Adipocyte (in vitro differentiated cells): ENCODE measurements around the gene TMPRSS9.

Experiments
- DNase-seq: peaks from one replicate; pipeline ENCODE4 v3.0.0-alpha.2; 2015; ENCODE audit warnings: low read depth
- H3K27me3 ChIP-seq: replicated peaks from 2 replicates; pipeline ENCODE4 v1.7.0; 2013; ENCODE audit warnings: mild to moderate bottlenecking, low read length, moderate library complexity; ENCODE audit not compliant: control insufficient read depth, insufficient read depth
- H3K36me3 ChIP-seq: 2 replicates; pipeline ENCODE4 v1.7.0; 2013; ENCODE audit warnings: low read length, mild to moderate bottlenecking, moderate library complexity; ENCODE audit not compliant: control insufficient read depth, insufficient read depth, severe bottlenecking
- H3K4me1 ChIP-seq: 2 replicates; pipeline ENCODE4 v1.7.0; 2013; ENCODE audit warnings: mild to moderate bottlenecking, low read length, moderate library complexity; ENCODE audit not compliant: control insufficient read depth, insufficient read depth
- H3K4me3 ChIP-seq: 2 replicates; pipeline ENCODE4 v1.7.0; 2013; ENCODE audit warnings: mild to moderate bottlenecking, low read length, moderate library complexity
- H3K9ac ChIP-seq: 2 replicates; pipeline ENCODE4 v1.7.0; 2013; ENCODE audit warnings: mild to moderate bottlenecking, low read length, moderate library complexity
- H3K9me3 ChIP-seq: 2 replicates; pipeline ENCODE4 v1.7.0; 2013; ENCODE audit warnings: mild to moderate bottlenecking, low read length, moderate library complexity; ENCODE audit not compliant: control insufficient read depth

Gene TMPRSS9

DNA sequence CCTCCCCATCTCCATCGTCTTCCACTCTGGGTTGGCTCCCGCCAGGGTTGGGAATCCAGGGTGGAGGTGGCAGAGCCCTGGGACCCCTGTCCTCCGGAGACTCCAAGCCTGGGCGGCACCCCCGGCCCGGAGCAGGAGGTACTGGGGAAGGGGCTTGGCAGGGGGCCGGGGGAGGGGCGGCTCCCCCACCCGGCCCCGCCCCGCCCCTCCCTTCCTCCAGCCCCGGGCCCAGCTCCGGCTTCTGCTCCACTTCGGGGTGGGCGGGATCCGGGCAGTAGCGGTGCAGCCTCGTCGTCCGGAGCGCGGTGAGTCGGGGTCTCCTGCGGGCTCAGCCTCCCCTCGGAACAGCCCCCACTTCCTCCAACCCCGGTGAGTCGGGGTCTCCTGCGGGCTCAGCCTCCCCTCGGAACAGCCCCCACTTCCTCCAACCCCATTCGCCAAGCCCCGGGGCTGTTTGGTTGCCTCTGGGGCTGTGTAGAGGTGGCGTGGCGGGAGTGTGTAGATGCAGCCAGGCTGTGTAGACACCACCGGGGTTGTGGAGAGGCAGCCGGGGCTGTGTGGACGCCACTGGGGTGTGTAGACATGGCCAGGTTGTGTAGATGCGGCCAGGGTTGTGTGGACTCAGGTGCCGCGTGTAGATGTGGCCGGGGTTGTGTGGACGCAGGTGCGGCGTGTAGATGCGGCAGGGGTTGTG, at the start of gene TMPRSS9:
TMPRSS9 (plus strand) TSS at position 274 of the 694 bp plus-strand sequence. CDS start 29,521 bp downstream, outside the sequence.
- no peak for DNase-seq
- H3K4me1 ChIP-seq, result no peaks in the 10 kb centered on the region
- no peak within 1 kb of the TSS for H3K4me3 ChIP-seq
- H3K9ac ChIP-seq, result no peak within 1 kb of the TSS
- no peaks in the 10 kb centered on the region for H3K36me3 ChIP-seq
- no peaks in the 10 kb centered on the region for H3K9me3 ChIP-seq
- H3K27me3 ChIP-seq, result peaks cover 37% of the 10 kb centered on the region

DNA sequence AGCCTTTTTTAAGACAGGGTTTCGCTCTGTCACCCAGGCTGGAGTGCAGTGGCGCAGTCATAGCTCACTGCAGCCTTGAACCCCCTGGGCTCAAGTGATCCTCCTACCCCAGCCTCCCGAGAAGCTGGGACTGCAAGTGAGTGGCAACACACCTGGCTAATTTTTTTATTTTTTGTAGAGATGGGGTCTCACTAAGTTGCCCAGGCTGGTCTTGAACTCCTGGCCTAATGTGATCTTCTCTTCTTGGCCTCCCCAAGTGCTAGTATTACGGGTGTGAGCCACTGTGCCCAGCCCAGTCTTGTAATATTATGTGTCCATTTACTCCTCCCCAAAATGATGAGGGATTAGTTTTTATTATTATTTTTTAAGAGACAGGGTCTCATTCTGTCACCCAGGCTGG, 49.0 kb upstream of the TMPRSS9 start:
- Histone ChIP-seq H3K9ac (no peak overlapping the region), H3K27me3 (peaks cover 18% of the 10 kb centered on the region), H3K9me3 (peaks cover 8% of the 10 kb centered on the region), H3K36me3 (no peaks in the 10 kb centered on the region), H3K4me1 (peaks cover 4% of the 10 kb centered on the region), H3K4me3 (no peak overlapping the region)
- DNase-seq, result no peak

DNA sequence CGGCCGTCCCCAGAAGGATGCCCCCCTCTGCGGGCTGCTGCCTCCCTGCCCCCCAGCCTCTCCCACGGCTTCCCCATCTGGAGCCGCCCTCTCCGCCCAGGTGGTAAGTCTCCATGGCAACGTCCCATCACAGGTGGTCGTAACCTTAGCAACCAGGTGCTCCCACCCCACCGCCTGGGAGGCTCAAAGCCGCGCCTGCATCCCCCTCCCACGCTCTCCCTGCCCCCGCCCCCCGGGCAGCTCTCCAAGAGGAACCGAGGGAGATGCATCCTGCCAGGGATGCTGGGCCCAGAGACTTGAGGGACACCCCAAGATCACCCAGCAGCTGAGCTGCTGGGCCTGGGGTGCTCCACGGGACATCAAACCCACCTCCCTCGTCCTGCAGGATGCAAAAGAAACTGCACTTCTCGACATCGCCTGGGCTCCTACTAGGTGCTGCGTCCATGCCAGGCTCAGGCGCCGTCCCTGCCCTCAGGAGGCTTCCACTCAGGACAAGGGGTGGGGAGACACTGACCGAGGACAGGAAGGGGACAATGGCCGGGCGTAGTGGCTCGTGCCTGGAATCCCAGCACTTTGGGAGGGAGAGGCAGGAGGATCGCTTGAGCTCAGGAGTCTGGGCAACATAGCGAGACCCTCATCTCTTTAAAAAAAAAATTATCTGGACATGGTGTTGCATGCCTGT, 47.1 kb upstream of the TMPRSS9 start:
- Histone ChIP-seq H3K4me3 (no peak overlapping the region), H3K36me3 (no peaks in the 10 kb centered on the region), H3K9ac (no peak overlapping the region), H3K27me3 (peaks cover 7% of the 10 kb centered on the region), H3K9me3 (peaks cover 8% of the 10 kb centered on the region), H3K4me1 (peaks cover 4% of the 10 kb centered on the region)
- DNase-seq, result no peak

DNA sequence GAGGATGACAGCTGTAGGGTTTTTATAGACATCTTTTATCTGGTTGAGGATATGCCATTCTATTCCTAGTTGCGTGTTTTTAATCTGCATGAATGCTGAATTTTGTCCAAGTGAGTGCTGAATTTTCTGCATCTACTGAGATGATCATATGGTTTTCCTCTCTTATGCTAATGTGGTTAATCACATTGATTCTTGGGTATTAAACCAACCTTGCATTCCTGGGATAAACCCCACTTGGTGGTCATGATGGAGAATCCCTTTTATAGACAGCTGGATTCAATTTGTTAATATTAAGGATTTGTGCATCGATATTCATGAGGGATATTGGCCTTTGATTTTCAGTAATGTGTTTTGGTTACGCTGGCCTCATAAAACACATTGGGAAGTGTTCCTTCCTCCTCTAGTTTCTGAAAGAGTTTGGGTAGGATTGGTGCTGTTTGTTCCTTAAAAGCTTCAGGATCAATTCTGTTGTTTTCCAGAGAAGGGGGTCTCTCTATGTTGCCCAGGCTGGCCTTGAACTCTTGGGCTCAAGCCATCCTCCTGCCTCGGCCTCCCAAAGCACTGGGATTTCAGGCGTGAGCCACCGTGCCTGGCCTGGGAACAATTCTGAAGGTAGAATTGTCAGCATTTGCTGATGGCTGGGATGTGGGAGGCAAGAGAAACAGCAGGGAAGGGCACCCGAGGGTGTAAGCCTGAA, 44.8 kb upstream of the TMPRSS9 start:
- Histone ChIP-seq H3K9me3 (peaks cover 8% of the 10 kb centered on the region), H3K36me3 (no peaks in the 10 kb centered on the region), H3K27me3 (peaks cover 5% of the 10 kb centered on the region), H3K4me3 (no peak overlapping the region), H3K9ac (no peak overlapping the region), H3K4me1 (no peaks in the 10 kb centered on the region)
- no peak for DNase-seq

DNA sequence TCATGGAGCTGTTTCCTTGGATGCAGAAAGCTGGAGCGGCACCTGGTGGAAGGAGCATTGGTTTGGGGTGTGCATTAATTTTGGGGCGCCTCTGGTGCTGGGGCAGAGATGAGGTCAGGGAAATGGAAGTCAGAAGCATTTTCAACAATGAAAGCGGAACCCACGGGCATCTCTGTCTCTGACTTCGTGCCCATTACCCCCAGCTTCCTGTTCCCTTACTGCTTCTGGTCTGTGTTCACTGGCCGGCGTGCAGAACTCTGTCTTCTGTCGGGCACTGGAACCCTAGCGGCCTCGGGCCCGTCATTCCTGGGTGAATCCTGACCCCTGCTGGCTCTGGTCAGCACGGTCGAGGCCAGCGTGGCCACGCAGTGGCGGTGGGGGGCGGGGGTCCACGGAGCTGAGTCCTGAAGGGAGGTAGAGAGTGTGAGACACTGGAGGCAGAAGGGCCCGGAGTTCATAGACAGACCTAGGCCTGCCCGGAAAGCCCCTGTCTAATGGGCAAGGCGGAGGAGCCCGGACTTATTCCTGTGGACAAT, 44.2 kb upstream of the TMPRSS9 start:
- H3K36me3 ChIP-seq, result no peaks in the 10 kb centered on the region

DNA sequence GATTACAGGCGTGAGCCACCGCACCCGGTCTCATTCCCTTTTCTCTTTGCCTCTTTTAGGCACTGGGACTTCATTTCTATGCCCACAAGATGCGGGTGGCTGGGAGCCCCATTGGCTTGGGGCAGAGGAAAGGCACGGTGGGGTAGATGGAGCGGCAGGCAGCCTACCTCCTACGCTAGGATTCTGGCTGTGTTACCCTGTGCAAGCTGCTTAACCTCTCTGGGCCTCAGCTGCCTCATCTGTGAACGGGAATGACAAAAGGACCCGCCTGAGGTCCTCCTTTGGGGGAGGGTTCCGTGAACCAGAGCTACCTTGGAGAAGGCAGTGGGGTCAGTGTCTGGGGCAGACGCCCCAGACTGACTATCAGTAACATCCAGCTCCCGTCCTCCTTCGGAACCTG, 42.8 kb upstream of the TMPRSS9 start:
- Histone ChIP-seq H3K27me3 (peaks cover 4% of the 10 kb centered on the region), H3K9me3 (peaks cover 8% of the 10 kb centered on the region), H3K9ac (no peak overlapping the region), H3K36me3 (no peaks in the 10 kb centered on the region), H3K4me1 (no peaks in the 10 kb centered on the region), H3K4me3 (no peak overlapping the region)
- no peak for DNase-seq

More for the DNA sequence above, 44.2 kb upstream of the TMPRSS9 start:
- H3K9me3 ChIP-seq, result peaks cover 8% of the 10 kb centered on the region
- no peak overlapping the region for H3K4me3 ChIP-seq
- H3K27me3 ChIP-seq, result peaks cover 5% of the 10 kb centered on the region
- DNase-seq, result peak; percentile 73
- no peaks in the 10 kb centered on the region for H3K4me1 ChIP-seq
- no peak overlapping the region for H3K9ac ChIP-seq

DNA sequence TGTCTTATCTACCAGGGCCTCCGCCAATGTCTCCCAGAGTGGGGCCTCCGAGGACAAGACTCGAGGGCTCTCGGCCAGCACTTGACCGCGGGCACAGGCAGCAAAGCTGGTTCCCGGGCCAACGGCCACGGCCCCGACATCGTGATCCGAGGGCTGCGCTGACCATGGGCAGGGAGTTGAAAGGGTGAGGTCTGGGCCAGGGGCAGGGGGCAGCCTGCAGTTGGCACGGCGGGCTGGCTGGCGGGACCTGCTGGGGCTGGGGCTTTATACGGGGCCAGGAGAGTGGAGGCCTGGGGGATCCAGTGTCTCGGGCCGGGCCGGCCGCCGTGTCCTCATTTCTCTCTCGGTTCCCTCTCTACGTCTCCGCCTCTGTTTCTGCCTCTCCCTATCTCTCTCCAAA, 42.3 kb upstream of the TMPRSS9 start:
- DNase-seq, result no peak
- H3K9me3 ChIP-seq, result peaks cover 8% of the 10 kb centered on the region

DNA sequence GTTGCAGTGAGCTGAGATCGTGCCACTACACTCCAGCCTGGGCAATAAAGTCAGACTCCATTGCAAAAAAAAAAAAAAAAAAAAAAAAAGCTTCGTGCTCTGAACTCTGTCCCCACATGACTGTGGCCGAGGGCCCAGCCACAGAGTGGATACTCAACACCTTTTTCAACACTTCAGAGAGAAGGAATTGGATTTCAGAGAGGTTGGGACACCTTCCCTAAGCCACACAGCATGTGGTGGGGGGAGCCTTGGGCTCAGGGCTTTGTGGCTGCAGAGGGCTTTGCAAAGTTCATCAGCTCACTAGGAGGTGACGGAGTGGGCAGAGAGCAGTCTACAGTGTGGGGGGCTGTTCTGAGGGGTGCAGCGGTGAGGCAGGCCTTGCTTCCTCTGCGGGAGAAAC, 41.1 kb upstream of the TMPRSS9 start:
- no peak for DNase-seq
- H3K27me3 ChIP-seq, result no peaks in the 10 kb centered on the region
- H3K9me3 ChIP-seq, result peaks cover 8% of the 10 kb centered on the region
- no peaks in the 10 kb centered on the region for H3K4me1 ChIP-seq
- H3K36me3 ChIP-seq, result no peaks in the 10 kb centered on the region
- no peak overlapping the region for H3K9ac ChIP-seq
- no peak overlapping the region for H3K4me3 ChIP-seq

More for the DNA sequence above, 42.3 kb upstream of the TMPRSS9 start:
- no peaks in the 10 kb centered on the region for H3K36me3 ChIP-seq
- H3K4me3 ChIP-seq, result no peak overlapping the region
- H3K27me3 ChIP-seq, result no peaks in the 10 kb centered on the region
- no peaks in the 10 kb centered on the region for H3K4me1 ChIP-seq
- no peak overlapping the region for H3K9ac ChIP-seq

DNA sequence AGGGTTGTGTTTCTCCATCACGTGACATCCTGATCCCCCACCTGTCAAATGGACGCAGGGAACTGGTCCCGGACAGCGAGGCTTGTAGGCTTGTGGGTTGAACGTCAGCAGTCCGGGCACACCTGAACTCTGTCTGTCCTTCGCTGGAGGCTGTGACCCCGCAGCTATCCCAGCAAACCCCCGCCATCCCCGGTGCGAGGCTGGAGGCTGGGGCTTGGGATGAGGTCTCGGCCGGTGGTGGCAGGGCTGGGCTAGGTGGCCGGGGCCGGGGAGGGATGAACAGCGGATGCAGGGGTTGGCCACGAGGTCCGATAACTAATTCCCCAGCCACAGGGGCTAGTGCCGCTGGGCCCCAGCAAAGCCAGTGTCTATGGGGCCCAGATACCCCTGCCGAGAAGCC, 40.5 kb upstream of the TMPRSS9 start:
- H3K27me3 ChIP-seq, result no peaks in the 10 kb centered on the region
- peaks cover 8% of the 10 kb centered on the region for H3K9me3 ChIP-seq
- no peak overlapping the region for H3K4me3 ChIP-seq
- DNase-seq, result no peak
- no peak overlapping the region for H3K9ac ChIP-seq
- no peaks in the 10 kb centered on the region for H3K4me1 ChIP-seq
- H3K36me3 ChIP-seq, result no peaks in the 10 kb centered on the region

DNA sequence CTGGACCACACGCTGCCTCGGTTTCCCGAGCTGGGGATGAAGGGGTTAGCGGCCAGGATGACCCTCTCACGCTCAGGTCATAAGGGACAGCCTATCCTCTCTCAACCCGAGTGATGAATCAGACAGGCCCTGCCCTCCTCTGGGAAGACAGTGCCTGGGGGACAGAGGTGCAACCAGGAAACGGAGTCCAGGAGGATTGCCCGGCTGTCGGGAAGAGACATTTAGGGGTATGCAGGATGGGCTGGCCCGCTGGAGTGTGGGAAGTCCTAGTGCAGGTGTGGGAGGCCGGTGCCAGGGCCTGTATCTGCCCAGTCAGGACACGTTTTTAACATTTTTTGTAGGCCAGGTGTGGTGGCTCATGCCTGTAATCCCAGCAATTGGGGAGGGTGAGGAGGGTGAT, 40.0 kb upstream of the TMPRSS9 start:
- Histone ChIP-seq H3K4me1 (no peaks in the 10 kb centered on the region), H3K9me3 (peaks cover 3% of the 10 kb centered on the region), H3K27me3 (no peaks in the 10 kb centered on the region), H3K4me3 (no peak overlapping the region), H3K36me3 (no peaks in the 10 kb centered on the region), H3K9ac (no peak overlapping the region)
- DNase-seq, result no peak

DNA sequence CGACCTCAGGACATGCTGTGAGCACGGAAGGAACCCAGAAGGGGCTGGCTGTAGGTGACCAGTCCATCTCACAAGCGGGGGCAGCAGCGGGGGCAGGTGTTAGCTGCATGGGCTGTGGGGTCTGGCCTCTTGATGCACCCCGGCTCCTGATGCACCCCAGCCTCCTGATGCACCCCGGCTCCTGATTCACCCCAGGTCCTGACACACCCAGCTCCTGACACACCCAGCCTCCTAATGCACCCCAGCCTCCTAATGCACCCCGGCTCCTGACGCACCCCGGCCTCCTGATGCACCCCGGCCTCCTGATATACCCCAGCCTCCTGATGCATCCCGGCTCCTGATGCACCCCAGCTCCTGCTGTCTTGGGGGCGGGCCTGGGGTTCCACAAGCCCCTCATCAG, 39.1 kb upstream of the TMPRSS9 start:
- Histone ChIP-seq H3K4me1 (no peaks in the 10 kb centered on the region), H3K9ac (no peak overlapping the region), H3K4me3 (no peak overlapping the region), H3K9me3 (no peaks in the 10 kb centered on the region), H3K27me3 (no peaks in the 10 kb centered on the region), H3K36me3 (peaks cover 4% of the 10 kb centered on the region)
- no peak for DNase-seq
